IMR-90 (cell line): ENCODE measurements around the gene ATF5.

Experiments used
- CHD1 ChIP-seq: IDR thresholded peaks from 2 replicates; pipeline ENCODE4 v1.6.1; 2012; ENCODE audit warnings: low read depth, low read length, improper control_type of control experiment
- MAFK ChIP-seq: IDR thresholded peaks from 2 replicates; pipeline ENCODE4 v1.6.1; 2012; ENCODE audit warnings: low read depth, low read length, improper control_type of control experiment
- POLR2A ChIP-seq: IDR thresholded peaks from 2 replicates; pipeline ENCODE4 v1.6.1; 2012; ENCODE audit warnings: mild to moderate bottlenecking, low read depth, low read length
- RAD21 ChIP-seq: IDR thresholded peaks from 2 replicates; pipeline ENCODE4 v1.6.1; 2012; ENCODE audit warnings: low read length, improper control_type of control experiment
- RCOR1 ChIP-seq: IDR thresholded peaks from 2 replicates; pipeline ENCODE4 v1.6.1; 2012; ENCODE audit warnings: mild to moderate bottlenecking, low read length, improper control_type of control experiment; ENCODE audit not compliant: insufficient replicate concordance
- TF ChIP-seq, protein P1 (sequence below): conservative IDR thresholded peaks from 2 replicates; pipeline ENCODE4 v1.5.1; 2012; ENCODE audit warnings: mild to moderate bottlenecking, low read depth, low read length, improper control_type of control experiment
- TF ChIP-seq, protein P2 (sequence below): fragments of 150-350 bp; IDR thresholded peaks from 2 replicates; pipeline ENCODE4 v1.6.1; 2016; ENCODE audit warnings: low read depth, mild to moderate bottlenecking, low read length, moderate library complexity, borderline replicate concordance
- TF ChIP-seq, protein P3 (sequence below): fragments of 150-350 bp; IDR thresholded peaks from 2 replicates; pipeline ENCODE4 v1.6.1; 2017; ENCODE audit warnings: mild to moderate bottlenecking, antibody characterized with exemption, low read length, low read depth

- TF ChIP-seq, protein P1, sequence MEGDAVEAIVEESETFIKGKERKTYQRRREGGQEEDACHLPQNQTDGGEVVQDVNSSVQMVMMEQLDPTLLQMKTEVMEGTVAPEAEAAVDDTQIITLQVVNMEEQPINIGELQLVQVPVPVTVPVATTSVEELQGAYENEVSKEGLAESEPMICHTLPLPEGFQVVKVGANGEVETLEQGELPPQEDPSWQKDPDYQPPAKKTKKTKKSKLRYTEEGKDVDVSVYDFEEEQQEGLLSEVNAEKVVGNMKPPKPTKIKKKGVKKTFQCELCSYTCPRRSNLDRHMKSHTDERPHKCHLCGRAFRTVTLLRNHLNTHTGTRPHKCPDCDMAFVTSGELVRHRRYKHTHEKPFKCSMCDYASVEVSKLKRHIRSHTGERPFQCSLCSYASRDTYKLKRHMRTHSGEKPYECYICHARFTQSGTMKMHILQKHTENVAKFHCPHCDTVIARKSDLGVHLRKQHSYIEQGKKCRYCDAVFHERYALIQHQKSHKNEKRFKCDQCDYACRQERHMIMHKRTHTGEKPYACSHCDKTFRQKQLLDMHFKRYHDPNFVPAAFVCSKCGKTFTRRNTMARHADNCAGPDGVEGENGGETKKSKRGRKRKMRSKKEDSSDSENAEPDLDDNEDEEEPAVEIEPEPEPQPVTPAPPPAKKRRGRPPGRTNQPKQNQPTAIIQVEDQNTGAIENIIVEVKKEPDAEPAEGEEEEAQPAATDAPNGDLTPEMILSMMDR = no peak
- TF ChIP-seq, protein P2, sequence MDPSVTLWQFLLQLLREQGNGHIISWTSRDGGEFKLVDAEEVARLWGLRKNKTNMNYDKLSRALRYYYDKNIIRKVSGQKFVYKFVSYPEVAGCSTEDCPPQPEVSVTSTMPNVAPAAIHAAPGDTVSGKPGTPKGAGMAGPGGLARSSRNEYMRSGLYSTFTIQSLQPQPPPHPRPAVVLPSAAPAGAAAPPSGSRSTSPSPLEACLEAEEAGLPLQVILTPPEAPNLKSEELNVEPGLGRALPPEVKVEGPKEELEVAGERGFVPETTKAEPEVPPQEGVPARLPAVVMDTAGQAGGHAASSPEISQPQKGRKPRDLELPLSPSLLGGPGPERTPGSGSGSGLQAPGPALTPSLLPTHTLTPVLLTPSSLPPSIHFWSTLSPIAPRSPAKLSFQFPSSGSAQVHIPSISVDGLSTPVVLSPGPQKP = no peak
- TF ChIP-seq POLR2A = no peak
- no peak for TF ChIP-seq RCOR1
- no peak for TF ChIP-seq RAD21
- TF ChIP-seq MAFK = no peak
- no peak for TF ChIP-seq CHD1
- TF ChIP-seq, protein P3, sequence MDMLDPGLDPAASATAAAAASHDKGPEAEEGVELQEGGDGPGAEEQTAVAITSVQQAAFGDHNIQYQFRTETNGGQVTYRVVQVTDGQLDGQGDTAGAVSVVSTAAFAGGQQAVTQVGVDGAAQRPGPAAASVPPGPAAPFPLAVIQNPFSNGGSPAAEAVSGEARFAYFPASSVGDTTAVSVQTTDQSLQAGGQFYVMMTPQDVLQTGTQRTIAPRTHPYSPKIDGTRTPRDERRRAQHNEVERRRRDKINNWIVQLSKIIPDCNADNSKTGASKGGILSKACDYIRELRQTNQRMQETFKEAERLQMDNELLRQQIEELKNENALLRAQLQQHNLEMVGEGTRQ = no peak
Measured at GRCh38 chr19:49952479-49952836, 23.5 kb downstream of the ATF5 start.
